ENCODE measurements around the gene CENPU.
"Not testable (repeated sequence)": the region's sequence is repeated elsewhere in the genome, so short reads cannot be mapped to it uniquely, and the experiment has no call there.

CENPU gene

DNA sequence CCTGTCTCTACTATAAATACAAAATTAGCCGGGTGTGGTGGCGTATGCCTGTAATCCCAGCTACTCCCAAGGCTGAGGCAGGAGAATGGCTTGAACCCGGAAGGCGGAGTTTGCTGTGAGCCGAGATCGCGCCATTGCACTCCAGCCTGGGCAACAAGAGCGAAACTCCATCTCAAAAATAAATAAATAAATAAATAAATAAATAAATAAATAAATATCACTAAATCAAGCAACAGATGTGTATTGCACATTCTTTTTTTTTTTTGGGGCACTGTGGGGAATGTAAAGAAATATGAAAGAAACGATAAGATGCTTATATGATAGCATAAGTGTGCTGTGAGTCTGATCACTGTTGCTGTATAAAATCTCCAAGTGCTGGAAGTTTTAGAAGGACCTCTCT is 76.1 kb downstream of the CENPU start:
- not testable (repeated sequence) for H3K9ac ChIP-seq (ENCODE audit: low read length); H3K4me2 ChIP-seq (ENCODE audit: low read length, poor library complexity, severe bottlenecking); H2BK5ac ChIP-seq (ENCODE audit: low read depth, low read length, poor library complexity, severe bottlenecking)

DNA sequence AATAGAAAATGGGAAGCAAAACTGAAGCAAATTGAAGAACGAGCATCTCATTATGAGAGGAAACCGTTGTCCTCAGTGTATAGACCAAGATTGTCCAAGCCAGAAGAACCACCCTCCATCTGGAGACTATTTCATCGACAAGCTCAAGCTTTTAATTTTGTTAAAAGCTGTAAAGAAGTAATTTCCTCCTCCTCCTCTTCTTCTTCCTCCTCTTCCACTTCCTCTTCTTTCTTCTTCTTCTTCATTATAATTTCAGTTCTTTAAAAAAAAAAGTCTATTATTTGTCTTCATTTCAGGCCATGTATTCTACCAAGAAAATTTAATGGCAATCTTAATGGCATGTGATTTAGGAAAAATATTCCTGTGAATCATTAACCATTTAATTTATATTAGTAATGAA is 76.8 kb downstream of the CENPU start:
- H2BK5ac ChIP-seq (ENCODE audit: low read depth, low read length, poor library complexity, severe bottlenecking) = no peak overlapping the region
- no peaks in the 10 kb centered on the region for H3K79me1 ChIP-seq (replicated peaks; ENCODE audit: low read length, poor library complexity, severe bottlenecking)
- H4K8ac ChIP-seq (ENCODE audit: low read length) = no peak overlapping the region
- no peak overlapping the region for H3K9ac ChIP-seq (ENCODE audit: low read length)
- no peak overlapping the region for H3K14ac ChIP-seq (ENCODE audit: low read length in 2 of 2)
- no peak for DNase-seq
- no peaks in the 10 kb centered on the region for H3K27me3 ChIP-seq (ENCODE audit: control insufficient read depth in 1 of 2, insufficient read depth in 1 of 2, low read length in 2 of 2)
- H2AK5ac ChIP-seq (ENCODE audit: low read length, severe bottlenecking) = no peak overlapping the region
- no peak overlapping the region for H3K4me2 ChIP-seq (ENCODE audit: low read length, poor library complexity, severe bottlenecking)
- H2BK120ac ChIP-seq (ENCODE audit: low read depth, low read length) = no peak overlapping the region
- peaks cover 0 to 36% of the 10 kb centered on the region in 2 experiments for H3K36me3 ChIP-seq (ENCODE audit: control insufficient read depth in 1 of 2, insufficient read depth in 2 of 2, low read depth in 1 of 2, low read length in 2 of 2)
- no peak overlapping the region for H3K18ac ChIP-seq (ENCODE audit: low read depth in 1 of 2, low read length in 2 of 2)
- peaks cover 2% of the 10 kb centered on the region for H3K4me1 ChIP-seq (ENCODE audit: control insufficient read depth, insufficient read depth, low read depth, low read length)
- H3K23ac ChIP-seq (ENCODE audit: low read length in 2 of 2) = no peak overlapping the region
- H3K9me3 ChIP-seq (ENCODE audit: control insufficient read depth, low read length) = no peaks in the 10 kb centered on the region
- no peak overlapping the region for H2BK12ac ChIP-seq (ENCODE audit: low read length in 2 of 2)
- H2AFZ ChIP-seq (ENCODE audit: low read depth, low read length) = no peak overlapping the region
- no peak overlapping the region for H2BK15ac ChIP-seq (ENCODE audit: low read depth, poor library complexity, severe bottlenecking)
- H3K27ac ChIP-seq (ENCODE audit: low read length, poor library complexity, severe bottlenecking) = no peak overlapping the region
- WGBS = 100% methylated on average over 2 of the region's 3 CpGs
- no peak overlapping the region for H4K91ac ChIP-seq (ENCODE audit: low read length)
- H3K4ac ChIP-seq (ENCODE audit: low read depth in 1 of 2, low read length in 2 of 2) = no peak overlapping the region
- H3K4me3 ChIP-seq (ENCODE audit: insufficient read depth in 1 of 2, low read depth in 1 of 2, low read length in 2 of 2) = no peak overlapping the region

More for the DNA sequence above, 76.1 kb downstream of the CENPU start:
- not testable (repeated sequence) for H3K4me3 ChIP-seq (ENCODE audit: insufficient read depth in 1 of 2, low read depth in 1 of 2, low read length in 2 of 2); H3K79me1 ChIP-seq (replicated peaks; ENCODE audit: low read length, poor library complexity, severe bottlenecking); H2BK120ac ChIP-seq (ENCODE audit: low read depth, low read length); H3K4me1 ChIP-seq (ENCODE audit: control insufficient read depth, insufficient read depth, low read depth, low read length); H3K23ac ChIP-seq (ENCODE audit: low read length in 2 of 2); H4K91ac ChIP-seq (ENCODE audit: low read length); H3K14ac ChIP-seq (ENCODE audit: low read length in 2 of 2); H3K9me3 ChIP-seq (ENCODE audit: control insufficient read depth, low read length); H3K4ac ChIP-seq (ENCODE audit: low read depth in 1 of 2, low read length in 2 of 2); H2BK12ac ChIP-seq (ENCODE audit: low read length in 2 of 2); H3K27me3 ChIP-seq (ENCODE audit: control insufficient read depth in 1 of 2, insufficient read depth in 1 of 2, low read length in 2 of 2); H3K27ac ChIP-seq (ENCODE audit: low read length, poor library complexity, severe bottlenecking); H3K18ac ChIP-seq (ENCODE audit: low read depth in 1 of 2, low read length in 2 of 2); H4K8ac ChIP-seq (ENCODE audit: low read length); DNase-seq; H2AK5ac ChIP-seq (ENCODE audit: low read length, severe bottlenecking); H2BK15ac ChIP-seq (ENCODE audit: low read depth, poor library complexity, severe bottlenecking); H2AFZ ChIP-seq (ENCODE audit: low read depth, low read length)
- WGBS = 97% methylated on average over 3 of the region's 9 CpGs
- peaks cover 0 to 36% of the 10 kb centered on the region in 2 experiments for H3K36me3 ChIP-seq (ENCODE audit: control insufficient read depth in 1 of 2, insufficient read depth in 2 of 2, low read depth in 1 of 2, low read length in 2 of 2)

DNA sequence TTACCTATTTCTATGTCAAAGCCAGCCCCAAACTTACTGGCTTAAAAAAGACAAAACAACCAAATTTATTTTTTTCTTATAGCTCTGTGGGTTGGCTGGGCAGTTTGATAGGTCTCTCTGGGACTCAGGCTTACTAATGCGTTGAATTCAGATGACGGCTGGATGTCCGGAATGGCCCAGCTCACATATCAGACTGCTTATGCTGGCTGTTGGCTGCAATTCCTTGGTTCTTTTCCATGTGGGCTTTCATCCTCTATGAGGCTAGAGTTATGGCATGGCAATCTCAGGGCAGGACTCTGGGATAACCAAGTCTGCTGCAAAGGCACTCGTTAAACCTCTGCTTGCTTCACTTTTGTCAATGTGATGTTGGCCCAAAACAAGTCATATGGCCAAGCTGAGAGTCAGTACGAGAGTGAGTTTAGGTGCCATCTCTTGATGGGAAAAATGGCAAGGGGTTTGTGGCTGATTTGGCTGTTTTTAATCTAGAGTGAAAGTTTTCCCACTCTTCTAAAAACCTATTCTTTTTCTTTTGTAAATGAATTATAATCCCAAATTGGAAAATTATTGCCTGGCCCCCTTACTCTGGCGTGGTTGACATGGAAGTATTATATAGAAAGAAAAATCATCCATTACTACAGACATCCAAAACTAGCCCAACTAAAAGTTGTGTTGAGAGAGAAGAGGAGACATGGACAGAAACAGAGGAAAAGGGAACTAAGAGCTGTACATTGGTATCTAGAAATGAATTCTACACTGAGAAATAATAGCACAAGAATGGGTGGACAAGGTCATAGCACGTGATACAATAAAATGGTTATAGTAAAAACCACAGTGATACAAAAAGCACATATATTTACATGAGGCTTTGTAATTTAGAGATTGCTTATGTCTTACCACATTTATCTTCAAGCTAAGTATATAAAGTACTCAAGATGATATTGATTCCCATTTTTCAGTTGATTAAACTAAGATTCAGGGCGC is 77.7 kb downstream of the CENPU start:
- H2BK15ac ChIP-seq (ENCODE audit: low read depth, poor library complexity, severe bottlenecking) = no peak overlapping the region
- no peak overlapping the region for H4K91ac ChIP-seq (ENCODE audit: low read length)
- no peak overlapping the region for H3K4me3 ChIP-seq (ENCODE audit: insufficient read depth in 1 of 2, low read depth in 1 of 2, low read length in 2 of 2)
- H3K9me3 ChIP-seq (ENCODE audit: control insufficient read depth, low read length) = no peaks in the 10 kb centered on the region
- H2AK5ac ChIP-seq (ENCODE audit: low read length, severe bottlenecking) = no peak overlapping the region
- H3K14ac ChIP-seq (ENCODE audit: low read length in 2 of 2) = no peak overlapping the region
- H2BK120ac ChIP-seq (ENCODE audit: low read depth, low read length) = no peak overlapping the region
- no peak for DNase-seq
- H3K9ac ChIP-seq (ENCODE audit: low read length) = peak overlapping the region; percentile 22
- H2AFZ ChIP-seq (ENCODE audit: low read depth, low read length) = no peak overlapping the region
- peaks cover 2% of the 10 kb centered on the region for H3K4me1 ChIP-seq (ENCODE audit: control insufficient read depth, insufficient read depth, low read depth, low read length)
- H2BK5ac ChIP-seq (ENCODE audit: low read depth, low read length, poor library complexity, severe bottlenecking) = no peak overlapping the region
- H4K8ac ChIP-seq (ENCODE audit: low read length) = no peak overlapping the region
- no peak overlapping the region for H3K4me2 ChIP-seq (ENCODE audit: low read length, poor library complexity, severe bottlenecking)
- H3K4ac ChIP-seq (ENCODE audit: low read depth in 1 of 2, low read length in 2 of 2) = no peak overlapping the region
- H3K27me3 ChIP-seq (ENCODE audit: control insufficient read depth in 1 of 2, insufficient read depth in 1 of 2, low read length in 2 of 2) = no peaks in the 10 kb centered on the region
- H3K18ac ChIP-seq (ENCODE audit: low read depth in 1 of 2, low read length in 2 of 2) = no peak overlapping the region
- no peak overlapping the region for H3K27ac ChIP-seq (ENCODE audit: low read length, poor library complexity, severe bottlenecking)
- peaks cover 0 to 30% of the 10 kb centered on the region in 2 experiments for H3K36me3 ChIP-seq (ENCODE audit: control insufficient read depth in 1 of 2, insufficient read depth in 2 of 2, low read depth in 1 of 2, low read length in 2 of 2)
- 96% methylated on average over 5 of the region's 8 CpGs for WGBS
- no peak overlapping the region for H3K23ac ChIP-seq (ENCODE audit: low read length in 2 of 2)
- H2BK12ac ChIP-seq (ENCODE audit: low read length in 2 of 2) = no peak overlapping the region
- no peaks in the 10 kb centered on the region for H3K79me1 ChIP-seq (replicated peaks; ENCODE audit: low read length, poor library complexity, severe bottlenecking)

DNA sequence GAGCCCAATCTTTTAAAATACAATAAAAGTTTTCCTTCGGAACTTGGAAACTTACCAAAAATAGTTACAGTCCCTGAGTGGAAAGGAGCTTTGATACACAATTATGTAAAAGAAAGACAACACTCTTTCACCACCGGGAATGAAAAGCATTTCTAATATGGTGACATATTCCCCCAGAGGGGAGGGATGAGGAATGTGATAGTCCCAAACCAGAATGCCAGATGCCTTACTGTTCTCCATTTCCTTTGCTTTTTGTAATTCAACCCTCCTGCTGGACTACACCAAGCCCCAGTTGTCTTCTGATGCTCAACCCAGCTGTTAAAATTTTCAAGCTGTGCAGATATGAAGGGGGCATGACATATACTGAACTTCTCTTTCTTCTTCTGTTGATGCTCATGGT is 80.2 kb downstream of the CENPU start:
- Histone ChIP-seq H3K14ac (ENCODE audit: low read length in 2 of 2) (no peak overlapping the region), H2AFZ (ENCODE audit: low read depth, low read length) (no peak overlapping the region), H2BK5ac (ENCODE audit: low read depth, low read length, poor library complexity, severe bottlenecking) (no peak overlapping the region), H3K27ac (ENCODE audit: low read length, poor library complexity, severe bottlenecking) (peak overlapping the region; percentile 72), H2BK15ac (ENCODE audit: low read depth, poor library complexity, severe bottlenecking) (no peak overlapping the region), H3K4me3 (ENCODE audit: insufficient read depth in 1 of 2, low read depth in 1 of 2, low read length in 2 of 2) (no peak overlapping the region), H3K79me1 (replicated peaks; ENCODE audit: low read length, poor library complexity, severe bottlenecking) (peaks cover 8% of the 10 kb centered on the region), H4K91ac (ENCODE audit: low read length) (no peak overlapping the region), H3K27me3 (ENCODE audit: control insufficient read depth in 1 of 2, insufficient read depth in 1 of 2, low read length in 2 of 2) (no peaks in the 10 kb centered on the region), H3K18ac (ENCODE audit: low read depth in 1 of 2, low read length in 2 of 2) (no peak overlapping the region), H3K9me3 (ENCODE audit: control insufficient read depth, low read length) (no peaks in the 10 kb centered on the region), H3K36me3 (ENCODE audit: control insufficient read depth in 1 of 2, insufficient read depth in 2 of 2, low read depth in 1 of 2, low read length in 2 of 2) (peaks cover 3 to 12% of the 10 kb centered on the region in 2 experiments), H2AK5ac (ENCODE audit: low read length, severe bottlenecking) (no peak overlapping the region), H3K9ac (ENCODE audit: low read length) (no peak overlapping the region), H3K4me1 (ENCODE audit: control insufficient read depth, insufficient read depth, low read depth, low read length) (peaks cover 2% of the 10 kb centered on the region), H3K23ac (ENCODE audit: low read length in 2 of 2) (no peak overlapping the region), H3K4ac (ENCODE audit: low read depth in 1 of 2, low read length in 2 of 2) (no peak overlapping the region), H4K8ac (ENCODE audit: low read length) (no peak overlapping the region), H2BK120ac (ENCODE audit: low read depth, low read length) (no peak overlapping the region), H2BK12ac (ENCODE audit: low read length in 2 of 2) (no peak overlapping the region), H3K4me2 (ENCODE audit: low read length, poor library complexity, severe bottlenecking) (no peak overlapping the region)
- no CpG with 5 or more reads among the region's 2 CpGs for WGBS
- no peak for DNase-seq
